Natural killer cell (primary cell): ENCODE data around the gene DUSP3. TPM values are rescaled to one million over a fixed set of nuclear protein-coding genes. Genes with fewer than 3 reads are reported as not detected.

Experiments used
- ATAC-seq, 3 donors: fragments of 150-1000 bp in 2 of 3; fragments of 200-7000 bp in 1 of 3; cut with Tn5 transposase; 1 replicate in 1 of 3; 2 replicates in 2 of 3; pipeline ENCODE4 v1.10.0; 2021; ENCODE audit warnings: mild to moderate bottlenecking in 2 of 3, moderate library complexity in 2 of 3
- DNase-seq, 2 donors: peaks; one replicate each; pipeline versions ENCODE4 v3.0.0 to v3.0.0-alpha.2; 2013 to 2021; ENCODE audit warnings: mixed read lengths in 1 of 2
- H3K27ac ChIP-seq: one replicate; pipeline ENCODE4 v1.5.1; 2013; ENCODE audit warnings: mild to moderate bottlenecking, low read length
- H3K27me3 ChIP-seq: one replicate; pipeline ENCODE4 v1.6.1; 2013; ENCODE audit warnings: low read length; ENCODE audit not compliant: control insufficient read depth, insufficient read depth
- H3K36me3 ChIP-seq: one replicate; pipeline ENCODE4 v1.6.1; 2013; ENCODE audit warnings: low read length; ENCODE audit not compliant: control insufficient read depth, insufficient read depth
- H3K4me1 ChIP-seq: one replicate; pipeline ENCODE4 v1.6.1; 2013; ENCODE audit warnings: low read length; ENCODE audit not compliant: control insufficient read depth, insufficient read depth
- H3K4me3 ChIP-seq: one replicate; pipeline ENCODE4 v1.5.1; 2013; ENCODE audit warnings: low read length
- H3K9me3 ChIP-seq: one replicate; pipeline ENCODE4 v1.6.1; 2013; ENCODE audit warnings: low read length; ENCODE audit not compliant: control insufficient read depth, insufficient read depth
- H3K27ac Mint-ChIP-seq, 2 donors: one replicate each; pipeline ENCODE4 v1.8.0; 2022; ENCODE audit warnings: mild to moderate bottlenecking in 2 of 2, mixed read lengths in 2 of 2, moderate library complexity in 1 of 2
- H3K27me3 Mint-ChIP-seq, 2 donors: one replicate each; pipeline ENCODE4 v1.8.0; 2022; ENCODE audit warnings: low read depth in 2 of 2, mixed read lengths in 2 of 2
- H3K36me3 Mint-ChIP-seq: one replicate; pipeline ENCODE4 v1.8.0; 2022; ENCODE audit warnings: mixed read lengths
- H3K4me1 Mint-ChIP-seq, 2 donors: one replicate each; pipeline ENCODE4 v1.8.0; 2022; ENCODE audit warnings: mixed read lengths in 2 of 2
- H3K4me3 Mint-ChIP-seq: one replicate; pipeline ENCODE4 v1.8.0; 2022; ENCODE audit warnings: mild to moderate bottlenecking, moderate library complexity, mixed read lengths
- H3K9me3 Mint-ChIP-seq, 2 donors: one replicate each; pipeline ENCODE4 v1.8.0; 2022; ENCODE audit warnings: mixed read lengths in 2 of 2
- CTCF ChIP-seq: fragments of 200-600 bp; IDR thresholded peaks from one replicate; pipeline ENCODE4 v1.8.0; 2022; ENCODE audit warnings: antibody characterized with exemption
- WGBS: methylation state at CpG from one replicate; pipeline ENCODE4 v1.1.7; 2013; ENCODE audit warnings: missing lambda C conversion rate; ENCODE audit not compliant: insufficient coverage; 5-methylcytosine and 5-hydroxymethylcytosine counted together
- intact Hi-C: fragments of 100-400 bp; cut with micrococcal nuclease; formaldehyde crosslinking; loops from one replicate; pipeline ENCODE4 v1.14.2; 2022
- total RNA-seq, 4 donors: library from RNA; stranded (reverse); fragments of 120-200 nt in 1 of 4; gene quantifications; one replicate each; pipeline versions ENCODE4 v1.2.3 to v1.2.4, GENCODE V29; 2013 to 2022

The DUSP3 gene
- total RNA-seq, 3 donors from 2014 or later (not counting 1 experiment from before 2014, with no cell fraction given), result 6.3 to 15.9 (median 12.9) TPM

- Histone ChIP-seq H3K4me1 (peaks cover 26% of the 10 kb centered on the region), H3K36me3 (no peaks in the 10 kb centered on the region), H3K9me3 (no peaks in the 10 kb centered on the region), H3K4me3 (no peak overlapping the region), H3K27me3 (no peaks in the 10 kb centered on the region), H3K27ac (no peak overlapping the region)
- H3K27me3 Mint-ChIP-seq, result peaks cover 4 to 7% of the 10 kb centered on the region in 2 donors
- intact Hi-C loops, result no loop called here
- no peak for TF ChIP-seq CTCF
- no peak overlapping the region for H3K27ac Mint-ChIP-seq
- ATAC-seq (no peak), DNase-seq (no peak)
- H3K36me3 Mint-ChIP-seq, result no peaks in the 10 kb centered on the region
- peaks cover 4 to 29% of the 10 kb centered on the region in 2 donors for H3K4me1 Mint-ChIP-seq
- no peaks in the 10 kb centered on the region for H3K9me3 Mint-ChIP-seq
- no peak overlapping the region for H3K4me3 Mint-ChIP-seq
- 100% methylated on average over 1 of the region's 2 CpGs for WGBS
Observed at GRCh38 chr17:43770957-43771356, 7.8 kb downstream of the DUSP3 start.

- H3K27ac ChIP-seq, result no peak overlapping the region
- intact Hi-C loops, result no loop called here
- no peak for TF ChIP-seq CTCF
- no peak overlapping the region for H3K27ac Mint-ChIP-seq
- peaks cover 4 to 10% of the 10 kb centered on the region in 2 donors for H3K27me3 Mint-ChIP-seq
- no peak overlapping the region for H3K4me3 Mint-ChIP-seq
- peaks cover 4 to 24% of the 10 kb centered on the region in 2 donors for H3K4me1 Mint-ChIP-seq
- H3K9me3 ChIP-seq, result no peaks in the 10 kb centered on the region
- no peak overlapping the region for H3K4me3 ChIP-seq
- H3K4me1 ChIP-seq, result peaks cover 26% of the 10 kb centered on the region
- DNase-seq (no peak), ATAC-seq (no peak)
- no peaks in the 10 kb centered on the region for H3K36me3 ChIP-seq
- no peaks in the 10 kb centered on the region for H3K27me3 ChIP-seq
- no peaks in the 10 kb centered on the region for H3K9me3 Mint-ChIP-seq
- WGBS, result 96% methylated on average over 11 of the region's 11 CpGs
- no peaks in the 10 kb centered on the region for H3K36me3 Mint-ChIP-seq
Observed at GRCh38 chr17:43769859-43770258, 8.9 kb downstream of the DUSP3 start.

DNA sequence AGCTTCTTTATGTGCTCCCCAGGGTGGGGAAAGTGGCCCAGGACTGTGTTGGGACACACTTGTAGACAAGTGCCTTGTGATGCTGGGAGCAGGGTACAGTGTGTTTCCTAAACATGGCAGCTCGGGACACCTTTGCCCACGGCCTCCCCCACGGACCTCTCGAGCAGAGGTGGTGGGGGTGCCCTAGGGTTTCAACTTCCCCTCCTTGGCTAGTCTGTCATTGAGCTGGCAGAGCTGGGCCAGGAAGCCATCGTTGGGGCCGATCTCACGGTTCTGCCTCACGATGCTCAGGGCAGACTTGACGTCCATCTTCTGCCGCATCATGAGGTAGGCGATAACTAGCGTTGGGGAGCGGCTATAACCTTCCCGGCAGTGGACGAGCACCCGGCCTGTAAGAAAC lies 9.4 kb downstream of the DUSP3 start:
- Mint-ChIP-seq H3K27ac (no peak overlapping the region), H3K36me3 (no peaks in the 10 kb centered on the region), H3K9me3 (no peaks in the 10 kb centered on the region), H3K4me3 (no peak overlapping the region), H3K27me3 (peaks cover 4 to 10% of the 10 kb centered on the region in 2 donors), H3K4me1 (peaks cover 4 to 21% of the 10 kb centered on the region in 2 donors)
- 90% methylated on average over 16 of the region's 16 CpGs for WGBS
- Histone ChIP-seq H3K4me3 (no peak overlapping the region), H3K27ac (no peak overlapping the region), H3K36me3 (no peaks in the 10 kb centered on the region), H3K27me3 (no peaks in the 10 kb centered on the region), H3K4me1 (peaks cover 23% of the 10 kb centered on the region), H3K9me3 (no peaks in the 10 kb centered on the region)
- no peak for TF ChIP-seq CTCF
- no peak for DNase-seq
- intact Hi-C loops, result no loop called here
- ATAC-seq, result no peak

- H3K4me1 Mint-ChIP-seq, result peaks cover 4 to 17% of the 10 kb centered on the region in 2 donors
- 94% methylated on average over 6 of the region's 7 CpGs for whole genome bisulfite sequencing
- no peak overlapping the region for H3K27ac Mint-ChIP-seq
- H3K36me3 ChIP-seq, result no peaks in the 10 kb centered on the region
- no peaks in the 10 kb centered on the region for H3K9me3 ChIP-seq
- H3K9me3 Mint-ChIP-seq, result no peaks in the 10 kb centered on the region
- peaks cover 18% of the 10 kb centered on the region for H3K4me1 ChIP-seq
- DNase-seq, result no peak
- no peaks in the 10 kb centered on the region for H3K36me3 Mint-ChIP-seq
- no peak overlapping the region for H3K4me3 Mint-ChIP-seq
- no peak overlapping the region for H3K27ac ChIP-seq
- ATAC-seq, result no peak
- TF ChIP-seq CTCF, result no peak
- intact Hi-C loops, result no loop called here
- H3K27me3 ChIP-seq, result no peaks in the 10 kb centered on the region
- H3K4me3 ChIP-seq, result no peak overlapping the region
- peaks cover 4 to 10% of the 10 kb centered on the region in 2 donors for H3K27me3 Mint-ChIP-seq
Observed at GRCh38 chr17:43768943-43769342, 9.8 kb downstream of the DUSP3 start.
